ENCODE data around the gene MICAL3.
"Not testable (repeated sequence)": the region's sequence is repeated elsewhere in the genome, so short reads cannot be mapped to it uniquely, and the experiment has no call there.

Gene MICAL3

GRCh38 chr22:17953147-17953546 is 71.2 kb downstream of the MICAL3 start:
- DNase-seq (ENCODE audit: low read depth): no peak

GRCh38 chr22:17952273-17952801 is 72.0 kb downstream of the MICAL3 start:
- DNase-seq (ENCODE audit: low read depth): no peak

- DNase-seq (ENCODE audit: low read depth): no peak
Measured at GRCh38 chr22:17951315-17951714, 73.0 kb downstream of the MICAL3 start.

GRCh38 chr22:17950651-17951214 is 73.6 kb downstream of the MICAL3 start:
- DNase-seq (ENCODE audit: low read depth): no peak

GRCh38 chr22:17949642-17950473 is 74.5 kb downstream of the MICAL3 start:
- DNase-seq (ENCODE audit: low read depth): no peak

GRCh38 chr22:17948101-17948500 is 76.3 kb downstream of the MICAL3 start:
- DNase-seq (ENCODE audit: low read depth): no peak

- no peak for DNase-seq (ENCODE audit: low read depth)
Measured at GRCh38 chr22:17946662-17947367, 77.5 kb downstream of the MICAL3 start.

GRCh38 chr22:17945888-17946648 is 78.3 kb downstream of the MICAL3 start:
- DNase-seq (ENCODE audit: low read depth): no peak

- no peak for DNase-seq (ENCODE audit: low read depth)
Measured at GRCh38 chr22:17945156-17945887, 79.0 kb downstream of the MICAL3 start.

GRCh38 chr22:17944256-17944655 is 80.1 kb downstream of the MICAL3 start:
- no peak for DNase-seq (ENCODE audit: low read depth)

- DNase-seq (ENCODE audit: low read depth): no peak
Measured at GRCh38 chr22:17943533-17944249, 80.7 kb downstream of the MICAL3 start.

- no peak for DNase-seq (ENCODE audit: low read depth)
Measured at GRCh38 chr22:17942721-17943120, 81.6 kb downstream of the MICAL3 start.

- DNase-seq (ENCODE audit: low read depth): no peak
Measured at GRCh38 chr22:17941471-17942406, 82.6 kb downstream of the MICAL3 start.

GRCh38 chr22:17939579-17939978 is 84.8 kb downstream of the MICAL3 start:
- DNase-seq (ENCODE audit: low read depth): no peak

- no peak for DNase-seq (ENCODE audit: low read depth)
Measured at GRCh38 chr22:17939011-17939410, 85.3 kb downstream of the MICAL3 start.

- no peak for DNase-seq (ENCODE audit: low read depth)
Measured at GRCh38 chr22:17938484-17938924, 85.9 kb downstream of the MICAL3 start.

GRCh38 chr22:17932457-17932856 is 91.9 kb downstream of the MICAL3 start:
- DNase-seq (ENCODE audit: low read depth): not testable (repeated sequence)

GRCh38 chr22:17931400-17931825 is 92.9 kb downstream of the MICAL3 start:
- DNase-seq (ENCODE audit: low read depth): no peak
